Measurements from ENCODE around the gene CADPS. TPM values are rescaled to one million over a fixed set of nuclear protein-coding genes. Genes with fewer than 3 reads are reported as not detected.
A peak's percentile ranks its signal among the peaks of the same experiment; 100 is the strongest.

Gene CADPS
- total and polyA plus RNA-seq, 12 donors = 1.4 to 36.6 (median 21.6) TPM

DNA sequence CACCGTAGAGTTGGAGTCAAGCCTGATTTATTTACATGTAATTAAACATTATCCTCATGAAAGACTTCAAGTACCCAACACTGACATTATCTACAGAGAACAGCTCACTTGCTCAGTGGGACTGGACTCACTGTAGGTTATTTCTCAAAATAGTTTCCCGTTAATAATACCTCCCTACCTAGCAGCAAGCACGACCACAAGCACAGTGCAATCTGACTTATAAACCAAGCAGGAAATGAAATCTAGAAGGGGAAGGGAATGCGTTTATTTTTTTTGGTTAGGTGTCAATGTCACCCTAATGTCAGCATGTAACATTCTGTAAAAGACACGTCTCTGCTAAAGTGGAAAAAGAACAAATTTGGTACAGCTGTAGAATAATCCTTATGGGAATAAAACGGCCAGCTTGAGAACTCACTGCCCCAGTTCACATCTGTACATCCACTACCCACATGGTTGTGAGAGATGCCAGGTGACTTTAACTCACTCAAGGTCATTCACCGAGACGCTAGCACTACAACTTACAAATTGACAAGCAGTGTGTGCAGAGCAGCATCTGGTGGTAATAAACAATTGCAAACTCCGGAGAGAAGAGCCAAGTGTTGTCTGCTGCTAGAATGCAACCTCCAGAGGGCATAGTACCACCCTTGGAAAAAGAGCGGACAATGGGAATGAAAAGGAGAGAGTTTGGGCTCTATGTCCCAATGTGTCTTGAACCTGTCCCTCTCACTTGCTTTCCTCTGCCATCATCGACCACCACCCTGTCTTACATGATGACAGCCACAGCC is 242.5 kb downstream of the CADPS start:
- H3K27me3 ChIP-seq = peaks cover 0 to 6% (median 0%) of the 10 kb centered on the region in 7 donors
- H3K27ac ChIP-seq = no peak overlapping the region
- 47 to 49% methylated on average over 11 of the region's 11 CpGs for WGBS, 2 donors
- peaks cover 0 to 6% (median 0%) of the 10 kb centered on the region in 9 donors for H3K4me1 ChIP-seq
- H3K9me3 ChIP-seq = no peaks in the 10 kb centered on the region
- ATAC-seq (peak in 3 of 8 donors; percentile 22 to 44 (median 39)), DNase-seq (no peak)
- intact Hi-C loops (cut with DNase I) = loop anchor here in 1 of 10 donors (10.0 kb wide), 1 partner anchor 562 kb away; no protein-coding TSS in a partner anchor
- H3K4me3 ChIP-seq = no peak overlapping the region
- no peaks in the 10 kb centered on the region for H3K36me3 ChIP-seq
- TF ChIP-seq, protein P1, sequence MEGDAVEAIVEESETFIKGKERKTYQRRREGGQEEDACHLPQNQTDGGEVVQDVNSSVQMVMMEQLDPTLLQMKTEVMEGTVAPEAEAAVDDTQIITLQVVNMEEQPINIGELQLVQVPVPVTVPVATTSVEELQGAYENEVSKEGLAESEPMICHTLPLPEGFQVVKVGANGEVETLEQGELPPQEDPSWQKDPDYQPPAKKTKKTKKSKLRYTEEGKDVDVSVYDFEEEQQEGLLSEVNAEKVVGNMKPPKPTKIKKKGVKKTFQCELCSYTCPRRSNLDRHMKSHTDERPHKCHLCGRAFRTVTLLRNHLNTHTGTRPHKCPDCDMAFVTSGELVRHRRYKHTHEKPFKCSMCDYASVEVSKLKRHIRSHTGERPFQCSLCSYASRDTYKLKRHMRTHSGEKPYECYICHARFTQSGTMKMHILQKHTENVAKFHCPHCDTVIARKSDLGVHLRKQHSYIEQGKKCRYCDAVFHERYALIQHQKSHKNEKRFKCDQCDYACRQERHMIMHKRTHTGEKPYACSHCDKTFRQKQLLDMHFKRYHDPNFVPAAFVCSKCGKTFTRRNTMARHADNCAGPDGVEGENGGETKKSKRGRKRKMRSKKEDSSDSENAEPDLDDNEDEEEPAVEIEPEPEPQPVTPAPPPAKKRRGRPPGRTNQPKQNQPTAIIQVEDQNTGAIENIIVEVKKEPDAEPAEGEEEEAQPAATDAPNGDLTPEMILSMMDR (IDR thresholded peaks at IDR 0.05) = peak in 3 of 9 donors; percentile 8 to 20 (median 8)

DNA sequence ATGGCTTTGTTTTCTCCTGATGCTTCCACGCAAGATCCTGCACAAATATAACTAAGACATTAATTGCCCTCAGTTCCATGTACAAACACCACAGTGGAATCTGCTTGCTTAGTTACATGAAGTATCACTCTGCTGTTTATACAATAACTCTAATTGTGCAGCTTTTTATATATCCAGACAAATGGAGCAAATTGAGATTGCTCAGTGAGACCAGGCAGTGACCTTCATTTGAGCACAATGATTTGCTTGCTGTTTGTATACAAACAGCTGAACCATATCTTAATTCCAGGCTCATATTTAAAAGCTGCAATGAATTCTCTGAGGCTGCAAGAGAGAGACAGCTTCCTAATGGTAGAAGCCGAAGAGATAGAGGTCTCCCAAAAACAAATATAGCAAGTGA is 243.7 kb downstream of the CADPS start:
- peaks cover 0 to 4% (median 0%) of the 10 kb centered on the region in 7 donors for H3K27me3 ChIP-seq
- peaks cover 0 to 6% (median 0%) of the 10 kb centered on the region in 9 donors for H3K4me1 ChIP-seq
- no peak overlapping the region for H3K4me3 ChIP-seq
- H3K36me3 ChIP-seq = no peaks in the 10 kb centered on the region
- DNase-seq (no peak), ATAC-seq (no peak)
- intact Hi-C loops (cut with DNase I) = loop anchor here in 1 of 10 donors (10.0 kb wide), 1 partner anchor 563 kb away; no protein-coding TSS in a partner anchor
- WGBS, 2 donors = 87 to 89% methylated on average over 2 of the region's 2 CpGs
- H3K27ac ChIP-seq = no peak overlapping the region
- H3K9me3 ChIP-seq = no peaks in the 10 kb centered on the region
- TF ChIP-seq, protein P1 (IDR thresholded peaks at IDR 0.05) = no peak

DNA sequence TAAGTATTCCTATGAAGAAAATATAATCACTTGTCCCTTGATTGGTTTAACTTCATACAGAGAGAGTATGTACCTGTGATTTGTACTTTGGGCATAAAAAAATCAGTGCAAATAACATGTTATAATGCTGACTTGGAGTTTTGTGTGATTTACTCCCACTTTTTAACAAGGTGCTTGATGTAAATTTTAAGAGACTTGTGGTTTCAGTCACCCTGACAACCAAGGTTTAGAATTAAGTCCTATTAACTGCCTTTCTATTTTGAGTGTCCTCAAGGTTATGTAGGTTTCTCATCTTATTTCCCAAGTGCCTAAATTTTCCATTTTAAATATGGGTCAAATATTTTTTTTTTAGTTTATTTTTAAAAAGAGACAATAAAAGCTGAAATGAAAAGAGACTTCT is 244.6 kb downstream of the CADPS start:
- Histone ChIP-seq H3K9me3 (no peaks in the 10 kb centered on the region), H3K27me3 (peaks cover 0 to 4% (median 0%) of the 10 kb centered on the region in 7 donors), H3K27ac (no peak overlapping the region), H3K36me3 (no peaks in the 10 kb centered on the region), H3K4me3 (no peak overlapping the region), H3K4me1 (peaks cover 0 to 6% (median 0%) of the 10 kb centered on the region in 9 donors)
- DNase-seq (no peak), ATAC-seq (no peak)
- TF ChIP-seq, protein P1 (IDR thresholded peaks at IDR 0.05) = no peak
- intact Hi-C loops (cut with DNase I) = loop anchor here in 1 of 10 donors (10.0 kb wide), 1 partner anchor 564 kb away; no protein-coding TSS in a partner anchor

DNA sequence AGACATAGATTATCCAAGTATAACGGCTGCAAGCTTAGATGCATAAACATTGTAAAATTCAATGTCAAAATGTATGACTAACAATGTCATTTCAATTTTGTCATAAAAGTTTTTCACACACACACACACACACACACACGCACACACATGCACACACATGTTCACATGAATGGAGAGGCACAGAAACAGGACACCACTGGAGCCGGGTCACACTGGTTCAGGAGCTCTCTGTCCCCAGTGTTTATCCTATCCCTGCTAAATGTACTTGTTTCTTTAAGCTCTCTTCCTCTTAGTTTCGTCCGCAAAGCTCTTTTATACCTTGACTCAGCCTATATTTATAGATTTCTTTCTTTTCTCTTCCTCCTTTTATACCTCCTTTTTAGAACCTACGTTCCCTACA is 249.9 kb downstream of the CADPS start:
- ATAC-seq (peak in 2 of 8 donors; percentile 44 to 79), DNase-seq (no peak)
- 21 to 22% methylated on average over 6 of the region's 6 CpGs for WGBS, 2 donors
- Histone ChIP-seq H3K27ac (no peak overlapping the region), H3K9me3 (no peaks in the 10 kb centered on the region), H3K4me1 (no peaks in the 10 kb centered on the region), H3K27me3 (peaks cover 0 to 4% (median 0%) of the 10 kb centered on the region in 7 donors), H3K36me3 (no peaks in the 10 kb centered on the region), H3K4me3 (no peak overlapping the region)
- intact Hi-C loops (cut with DNase I) = loop anchor here in 6 of 10 donors (10.0 kb wide), 4 partner anchors 710 to 1200 kb away; partner anchors contain the start of gene C3orf49 (in 2 of the 6)
- TF ChIP-seq, protein P1 (IDR thresholded peaks at IDR 0.05) = no peak
